ENCODE results near the gene CPNE6.
"Not testable (repeated sequence)": the region's sequence is repeated elsewhere in the genome, so short reads cannot be mapped to it uniquely, and the experiment has no call there.

Gene CPNE6

DNA sequence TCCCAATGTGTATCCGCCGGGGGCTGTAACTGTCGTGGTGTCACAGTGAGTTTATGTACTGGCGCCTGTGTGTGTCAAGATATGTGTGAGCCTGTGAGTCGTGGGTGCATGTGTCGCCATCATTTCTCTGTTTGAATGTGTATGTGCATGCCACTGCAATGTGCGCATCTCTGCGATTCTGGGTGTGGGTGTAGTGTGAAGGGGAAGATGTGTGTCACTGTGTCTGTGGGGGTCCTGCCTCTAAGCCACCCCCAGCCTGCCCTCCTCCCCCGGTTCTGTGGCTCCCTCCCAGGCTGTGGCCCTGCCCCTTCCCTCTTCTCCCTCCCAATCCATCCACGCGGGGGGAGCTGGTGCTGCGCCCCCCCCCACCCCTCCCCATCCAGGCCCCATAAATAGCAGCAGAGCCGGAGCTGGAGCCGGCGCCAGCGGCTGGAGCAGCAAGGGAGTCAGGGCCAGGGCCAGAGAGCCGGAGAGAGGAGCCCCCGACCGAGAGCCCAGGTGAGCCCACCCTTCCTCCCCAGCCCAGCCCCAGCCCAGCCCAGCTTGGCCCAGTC lies at the start of gene CPNE6:
Gene CPNE6, plus strand, starts transcription at position 419 of the 554 bp plus-strand sequence. CDS start 1,375 bp downstream, outside the sequence.
- FAIRE-seq: no peak

DNA sequence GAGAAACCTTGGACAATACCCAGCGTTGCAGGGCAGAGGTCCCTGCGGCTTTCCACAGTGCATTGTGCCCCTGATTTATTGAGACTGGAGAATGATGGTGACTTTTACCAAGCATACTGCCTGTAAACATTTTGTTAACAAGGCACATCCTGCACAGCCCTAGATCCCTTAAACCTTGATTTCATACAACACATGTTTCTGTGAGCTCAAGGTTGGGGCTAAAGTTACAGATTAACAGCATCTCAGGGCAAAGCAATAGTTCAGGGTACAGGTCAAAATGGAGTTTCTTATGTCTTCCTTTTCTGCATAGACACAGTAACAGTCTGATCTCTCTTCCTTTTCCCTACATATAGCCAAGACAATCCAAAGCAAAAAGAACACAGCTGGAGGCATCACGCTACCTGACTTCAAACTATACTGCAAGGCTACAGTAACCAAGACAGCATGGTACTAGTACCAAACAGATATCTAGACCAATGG lies 46.4 kb upstream of the CPNE6 start:
- FAIRE-seq: not testable (repeated sequence)

- FAIRE-seq: not testable (repeated sequence)
Measured at GRCh38 chr14:24029687-24030086, 41.7 kb upstream of the CPNE6 start.

- FAIRE-seq: not testable (repeated sequence)
Measured at GRCh38 chr14:24031331-24031730, 40.0 kb upstream of the CPNE6 start.

DNA sequence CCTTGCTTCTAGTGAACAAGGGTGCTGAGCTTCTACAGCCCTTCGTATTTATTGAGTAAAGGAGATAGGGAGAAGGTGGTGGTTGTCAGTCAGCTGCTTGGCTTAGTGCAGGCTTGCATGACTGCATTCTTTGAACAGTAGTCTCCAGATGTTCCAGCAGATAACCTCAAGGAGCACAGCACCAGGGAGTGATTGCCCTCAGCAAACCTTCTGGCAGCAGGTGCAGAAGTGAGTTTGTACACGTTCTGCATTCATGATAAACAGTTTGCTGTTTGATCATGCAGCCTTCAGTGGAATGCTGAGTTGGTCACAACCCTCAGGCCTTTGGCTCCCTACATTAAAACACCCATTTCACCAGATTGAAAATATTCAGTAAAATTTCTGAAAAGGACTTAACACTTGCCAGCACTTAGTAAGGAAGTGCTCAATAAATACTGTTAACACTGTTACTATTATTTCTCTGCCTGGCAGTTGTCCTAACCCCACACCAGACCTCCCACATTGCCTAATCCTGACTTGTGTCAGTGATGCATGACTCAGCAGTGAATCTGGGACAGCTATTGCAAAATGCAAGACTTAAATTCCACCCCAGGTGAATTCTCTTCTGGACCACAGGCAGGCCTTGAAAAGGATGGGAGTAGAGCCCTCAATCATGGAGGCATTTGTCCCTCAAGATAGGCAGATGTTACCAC lies 38.5 kb upstream of the CPNE6 start:
- no peak for FAIRE-seq

GRCh38 chr14:24035769-24036168 lies 35.6 kb upstream of the CPNE6 start:
- FAIRE-seq: not testable (repeated sequence)

DNA sequence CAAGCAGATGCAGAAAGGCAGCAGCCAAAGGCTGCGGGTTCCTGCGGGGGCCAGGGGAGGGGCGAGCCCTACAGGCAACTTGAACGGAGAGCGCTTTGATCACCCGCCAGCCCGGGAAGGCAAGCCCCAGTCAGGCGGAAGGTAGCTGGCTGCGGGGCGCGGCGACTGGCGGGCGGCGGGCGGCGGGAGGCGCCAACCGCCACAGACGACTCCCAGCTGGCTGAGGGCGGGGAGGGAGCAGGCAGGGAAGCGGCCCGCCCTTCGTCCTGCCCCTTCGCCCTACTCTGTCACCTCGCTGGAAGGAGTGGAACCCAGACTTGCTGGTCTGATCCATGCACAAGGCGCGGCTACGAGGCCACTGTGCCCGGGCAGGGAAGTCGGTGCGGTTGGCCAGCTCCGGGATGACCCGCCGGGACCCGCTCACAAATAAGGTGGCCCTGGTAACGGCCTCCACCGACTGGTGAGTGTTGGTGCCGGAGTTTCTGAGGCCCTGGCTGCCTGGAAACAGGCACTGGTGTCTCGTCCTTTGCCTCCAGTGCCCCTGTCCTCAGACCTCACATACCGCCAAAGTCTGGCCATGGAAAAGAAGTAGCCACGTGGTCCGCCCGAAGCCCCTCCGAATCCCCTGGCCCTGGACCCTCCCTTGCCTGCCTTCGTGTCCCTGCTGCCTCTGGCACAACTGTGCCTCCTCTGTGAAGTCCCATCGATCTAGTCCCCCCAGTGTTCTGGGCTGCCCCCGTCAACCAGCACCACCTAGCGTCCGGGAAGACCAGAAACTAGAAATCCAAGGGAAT lies 35.0 kb upstream of the CPNE6 start:
- FAIRE-seq: no peak

GRCh38 chr14:24036963-24037657 lies 34.3 kb upstream of the CPNE6 start:
- not testable (repeated sequence) for FAIRE-seq

DNA sequence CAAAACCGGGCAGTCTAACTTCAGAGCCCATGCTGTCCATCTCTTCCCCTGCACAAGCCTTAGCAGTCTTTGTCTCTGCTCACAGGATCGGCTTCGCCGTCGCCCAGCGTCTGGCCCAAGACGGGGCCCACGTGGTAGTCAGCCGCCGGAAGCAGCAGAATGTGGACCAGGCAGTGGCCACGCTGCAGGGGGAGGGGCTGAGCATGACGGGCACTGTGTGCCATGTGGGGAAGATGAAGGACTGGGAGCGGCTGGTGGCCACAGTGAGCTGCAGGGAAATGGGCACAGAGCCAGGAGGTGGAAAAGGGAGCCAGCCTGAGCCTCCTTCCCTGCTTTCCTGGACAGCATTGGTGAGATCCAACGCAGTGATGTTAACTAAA lies 33.7 kb upstream of the CPNE6 start:
- FAIRE-seq: no peak

- FAIRE-seq: no peak
Measured at GRCh38 chr14:24038686-24039085, 32.7 kb upstream of the CPNE6 start.

DNA sequence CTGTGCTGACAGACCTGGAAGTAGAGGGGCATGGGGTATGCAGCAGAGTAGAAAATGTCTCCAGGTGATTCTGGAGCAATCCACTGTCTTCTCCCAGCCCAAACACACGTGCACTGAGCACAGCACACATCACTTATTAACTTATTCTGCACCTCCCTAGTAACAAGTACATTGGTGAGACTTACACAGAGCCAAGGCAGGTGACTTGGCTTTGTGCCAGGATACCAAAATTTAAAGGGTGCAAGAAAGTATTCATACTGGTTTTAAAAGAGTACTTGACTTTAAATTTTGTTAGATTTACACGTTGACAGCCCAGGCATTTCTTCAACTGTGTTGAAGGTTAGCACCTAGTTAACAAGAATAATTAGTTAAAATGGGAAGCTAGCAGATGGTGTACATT lies 30.7 kb upstream of the CPNE6 start:
- FAIRE-seq: no peak

DNA sequence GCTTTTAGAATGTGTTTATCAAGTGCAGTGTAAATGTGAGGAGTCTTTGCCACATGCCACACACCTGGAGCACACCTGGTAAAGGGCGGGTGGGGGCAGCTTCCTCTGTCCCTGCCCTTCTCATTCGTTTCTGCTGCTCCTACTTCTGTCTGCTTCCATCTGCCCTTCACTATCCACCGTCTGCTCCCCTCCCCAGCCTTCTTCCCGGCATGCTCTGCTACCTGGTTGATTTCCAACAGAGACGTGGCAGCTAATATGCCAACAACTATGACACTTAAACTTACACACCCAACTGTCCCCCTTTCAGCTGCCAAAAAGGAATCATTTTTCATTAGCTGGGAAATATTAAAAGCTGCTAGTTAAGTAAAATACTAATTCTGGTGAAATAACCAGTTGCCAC lies 28.6 kb upstream of the CPNE6 start:
- FAIRE-seq: no peak

- FAIRE-seq: not testable (repeated sequence)
Measured at GRCh38 chr14:24049002-24049401, 22.4 kb upstream of the CPNE6 start.

GRCh38 chr14:24050753-24051152 lies 20.6 kb upstream of the CPNE6 start:
- FAIRE-seq: not testable (repeated sequence)

GRCh38 chr14:24051176-24051788 lies 20.1 kb upstream of the CPNE6 start:
- no peak for FAIRE-seq

DNA sequence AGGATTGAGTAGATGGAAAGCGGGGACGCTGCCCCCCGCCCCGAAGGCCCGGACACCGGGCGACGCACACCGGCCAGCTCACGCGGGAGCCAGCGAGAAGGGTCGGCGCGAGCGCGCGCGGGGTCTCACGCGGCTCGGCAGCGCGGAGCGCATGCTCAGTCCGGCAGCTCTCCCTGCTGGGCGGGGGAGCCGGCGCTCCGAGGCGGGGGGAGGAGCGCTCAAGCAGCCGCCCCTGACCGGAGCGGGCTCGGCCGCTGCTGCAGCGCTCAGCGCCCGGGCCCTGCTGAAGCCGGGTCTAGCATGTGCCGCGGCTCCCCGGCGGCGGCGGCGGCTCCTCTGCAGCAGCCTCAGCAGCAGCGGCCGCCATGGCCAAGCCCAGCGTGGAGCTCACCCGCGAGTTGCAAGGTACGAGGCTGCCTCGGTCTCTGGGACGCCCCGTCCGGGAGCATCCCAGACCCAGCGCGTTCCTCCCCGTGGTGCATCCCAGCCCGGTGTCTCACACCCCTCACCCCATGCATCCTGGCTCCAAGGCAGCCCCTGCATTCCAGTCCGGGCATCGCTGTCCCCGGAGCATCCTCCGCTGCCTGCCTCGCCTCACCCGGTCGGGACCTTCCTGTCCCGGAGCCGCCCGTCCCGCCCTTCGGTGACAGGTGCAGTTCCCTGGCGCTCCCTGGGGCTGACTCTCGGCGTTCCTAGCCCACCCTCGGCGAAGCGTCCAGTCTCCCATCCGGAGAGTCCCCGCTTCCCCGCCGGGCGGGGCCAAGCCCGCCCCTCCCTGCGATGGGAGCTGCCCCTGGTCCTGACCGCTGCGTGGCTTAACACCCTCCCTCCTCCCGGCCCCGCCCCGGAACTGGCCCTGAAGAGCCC lies 19.3 kb upstream of the CPNE6 start, which contains the start of gene CARMIL3:
Gene CARMIL3, plus strand, starts transcription at position 221 of the 867 bp plus-strand sequence. Its CDS starts 145 bp downstream, at position 366.
- FAIRE-seq: no peak

DNA sequence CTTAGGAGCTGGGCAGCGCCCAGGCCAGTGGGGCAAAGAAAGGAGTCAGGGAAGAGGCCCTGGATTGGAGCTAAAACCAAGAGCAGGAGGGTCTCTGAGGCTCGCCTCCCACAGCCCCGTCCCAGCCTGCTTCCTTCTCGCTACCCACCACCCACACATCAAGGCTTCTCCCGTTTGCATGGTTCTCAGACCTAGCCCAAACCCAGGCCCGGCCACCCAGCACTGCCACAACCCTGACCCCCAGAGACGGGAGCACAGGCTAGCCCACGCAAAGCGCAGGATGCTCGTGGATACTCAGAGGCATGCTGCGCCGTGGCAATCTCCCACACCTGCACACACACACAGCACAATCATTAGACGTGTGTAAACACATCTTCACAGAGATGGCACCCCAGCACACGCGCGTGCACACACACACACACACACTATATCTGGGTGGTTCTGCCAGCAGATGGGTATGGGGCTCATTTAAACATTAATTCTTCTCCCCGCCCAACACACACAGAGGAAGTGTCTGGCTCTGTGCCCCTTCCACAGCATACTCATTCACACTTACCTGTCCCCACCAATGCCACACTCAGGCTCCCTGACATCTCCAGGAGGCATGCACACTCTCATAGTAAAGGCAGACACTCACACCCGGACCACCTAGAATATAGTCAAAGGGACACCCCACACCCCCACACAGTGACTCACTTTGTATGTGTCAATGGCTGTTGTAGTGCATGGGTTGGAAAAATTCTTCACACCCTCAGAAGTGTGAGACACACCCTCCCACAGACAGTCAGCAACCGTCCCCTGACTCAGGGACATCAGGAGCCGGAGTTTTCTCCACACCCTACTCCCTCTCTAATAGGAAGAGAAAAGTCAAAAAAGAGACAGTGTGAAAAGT lies 18.5 kb upstream of the CPNE6 start:
- no peak for FAIRE-seq

GRCh38 chr14:24053548-24054323 lies 17.6 kb upstream of the CPNE6 start:
- no peak for FAIRE-seq

- no peak for FAIRE-seq
Measured at GRCh38 chr14:24054324-24054641, 17.1 kb upstream of the CPNE6 start.

- no peak for FAIRE-seq
Measured at GRCh38 chr14:24054646-24055045, 16.7 kb upstream of the CPNE6 start.
